Loucy (cell line): Measurements from ENCODE around the gene TRAF4.

Experiments
- H2AFZ ChIP-seq: fragments of 200-600 bp; sonication (generic); 2 replicates; pipeline ENCODE4 v1.6.0; 2016; ENCODE audit warnings: antibody characterized with exemption, mild to moderate bottlenecking, low read length, moderate library complexity
- H3F3A ChIP-seq: fragments of 200-600 bp; 2 replicates; pipeline ENCODE4 v1.6.0; 2016; ENCODE audit warnings: antibody characterized with exemption, low read depth, mild to moderate bottlenecking
- H3K27me3 ChIP-seq: fragments of 200-600 bp; sonication (generic); 2 replicates; pipeline ENCODE4 v1.6.1; 2014; ENCODE audit warnings: low read length, mild to moderate bottlenecking; ENCODE audit not compliant: insufficient read depth, poor library complexity, severe bottlenecking
- H3K36me3 ChIP-seq: fragments of 200-600 bp; sonication (generic); 2 replicates; pipeline ENCODE4 v1.6.1; 2016; ENCODE audit warnings: low read length; ENCODE audit not compliant: insufficient read depth
- H3K4me1 ChIP-seq: fragments of 200-600 bp; sonication (generic); 2 replicates; pipeline ENCODE4 v1.5.1; 2014; ENCODE audit warnings: low read length, mild to moderate bottlenecking; ENCODE audit not compliant: insufficient read depth, poor library complexity, severe bottlenecking
- H3K4me2 ChIP-seq: fragments of 200-600 bp; sonication (generic); 2 replicates; pipeline ENCODE4 v1.6.0; 2014; ENCODE audit warnings: antibody characterized with exemption, low read length, low read depth, mild to moderate bottlenecking; ENCODE audit not compliant: poor library complexity, severe bottlenecking
- H3K4me3 ChIP-seq: fragments of 200-600 bp; sonication (generic); 2 replicates; pipeline ENCODE4 v1.5.1; 2014; ENCODE audit warnings: low read length, mild to moderate bottlenecking, mixed read lengths; ENCODE audit not compliant: poor library complexity, severe bottlenecking
- H3K79me2 ChIP-seq: fragments of 200-600 bp; sonication (generic); 2 replicates; pipeline ENCODE4 v1.6.1; 2014; ENCODE audit warnings: low read length; ENCODE audit not compliant: insufficient read depth
- H3K9ac ChIP-seq: fragments of 200-600 bp; sonication (generic); 2 replicates; pipeline ENCODE4 v1.6.0; 2014; ENCODE audit warnings: mild to moderate bottlenecking, low read depth, low read length, moderate library complexity; ENCODE audit not compliant: poor library complexity, severe bottlenecking
- H3K9me2 ChIP-seq: fragments of 200-600 bp; sonication (generic); replicated peaks from 2 replicates; pipeline ENCODE4 v1.6.1; 2016; ENCODE audit warnings: low read depth, low read length, mixed read lengths
- H3K9me3 ChIP-seq: fragments of 200-600 bp; sonication (generic); 2 replicates; pipeline ENCODE4 v1.6.1; 2014; ENCODE audit warnings: mild to moderate bottlenecking, antibody characterized with exemption, low read length, low read depth; ENCODE audit not compliant: insufficient read depth
- H4K20me1 ChIP-seq: fragments of 200-600 bp; sonication (generic); 2 replicates; pipeline ENCODE4 v1.6.0; 2014; ENCODE audit warnings: antibody characterized with exemption, low read length, mild to moderate bottlenecking; ENCODE audit not compliant: insufficient read depth, poor library complexity, severe bottlenecking
- CTCF ChIP-seq: fragments of 200-600 bp; sonication (generic); conservative IDR thresholded peaks from 2 replicates; pipeline ENCODE4 v1.5.1; 2014; ENCODE audit warnings: mild to moderate bottlenecking, antibody characterized with exemption, low read length
- EZH2phosphoT487 ChIP-seq: fragments of 200-600 bp; IDR thresholded peaks from 2 replicates; pipeline ENCODE4 v1.6.1; 2018; ENCODE audit warnings: antibody characterized with exemption, mild to moderate bottlenecking, moderate library complexity, borderline replicate concordance

The TRAF4 gene

GRCh38 chr17:28747801-28748750 lies 4.3 kb downstream of the TRAF4 start:
- H3K9me2 ChIP-seq: no peaks in the 10 kb centered on the region
- peaks cover 31% of the 10 kb centered on the region for H3K4me1 ChIP-seq
- no peak overlapping the region for H3K9ac ChIP-seq
- peaks cover 44% of the 10 kb centered on the region for H3K79me2 ChIP-seq
- H3F3A ChIP-seq: no peaks in the 10 kb centered on the region
- TF ChIP-seq CTCF (no peak), EZH2phosphoT487 (no peak)
- H3K36me3 ChIP-seq: peaks cover 25% of the 10 kb centered on the region; the same call in 1 of the 2 replicates
- H2AFZ ChIP-seq: no peak overlapping the region
- H3K4me3 ChIP-seq: no peak overlapping the region
- H4K20me1 ChIP-seq: peaks cover 40% of the 10 kb centered on the region
- H3K27me3 ChIP-seq: no peaks in the 10 kb centered on the region
- H3K4me2 ChIP-seq: no peak overlapping the region
- no peaks in the 10 kb centered on the region for H3K9me3 ChIP-seq

- H3K4me3 ChIP-seq: no peak overlapping the region
- H3K27me3 ChIP-seq: no peaks in the 10 kb centered on the region
- H2AFZ ChIP-seq: no peak overlapping the region
- peaks cover 25% of the 10 kb centered on the region; the same call in 1 of the 2 replicates for H3K36me3 ChIP-seq
- peaks cover 43% of the 10 kb centered on the region for H3K79me2 ChIP-seq
- no peak overlapping the region for H3K9ac ChIP-seq
- TF ChIP-seq EZH2phosphoT487 (no peak), CTCF (no peak)
- H3K9me2 ChIP-seq: no peaks in the 10 kb centered on the region
- H4K20me1 ChIP-seq: peaks cover 40% of the 10 kb centered on the region
- H3F3A ChIP-seq: no peaks in the 10 kb centered on the region
- H3K4me2 ChIP-seq: no peak overlapping the region
- no peaks in the 10 kb centered on the region for H3K9me3 ChIP-seq
- peaks cover 24% of the 10 kb centered on the region for H3K4me1 ChIP-seq
Measured at GRCh38 chr17:28748852-28749515, 5.2 kb downstream of the TRAF4 start.

GRCh38 chr17:28749516-28750177 lies 5.8 kb downstream of the TRAF4 start:
- H3K79me2 ChIP-seq: peaks cover 37% of the 10 kb centered on the region
- H3F3A ChIP-seq: no peaks in the 10 kb centered on the region
- TF ChIP-seq CTCF (no peak), EZH2phosphoT487 (no peak)
- no peak overlapping the region for H3K4me3 ChIP-seq
- no peak overlapping the region for H2AFZ ChIP-seq
- H3K9me3 ChIP-seq: no peaks in the 10 kb centered on the region
- peaks cover 25% of the 10 kb centered on the region; the same call in 1 of the 2 replicates for H3K36me3 ChIP-seq
- H3K4me2 ChIP-seq: no peak overlapping the region
- peaks cover 40% of the 10 kb centered on the region for H4K20me1 ChIP-seq
- H3K27me3 ChIP-seq: no peaks in the 10 kb centered on the region
- H3K9me2 ChIP-seq: no peaks in the 10 kb centered on the region
- H3K9ac ChIP-seq: no peak overlapping the region
- H3K4me1 ChIP-seq: peaks cover 24% of the 10 kb centered on the region
